K562 (cell line): Measurements from ENCODE around the gene SOS1. TPM values are rescaled to one million over a fixed set of nuclear protein-coding genes. Genes with fewer than 3 reads are reported as not detected.

Experiments used
- ATAC-seq: fragments of 200-7000 bp; cut with Tn5 transposase; 3 replicates; pipeline ENCODE4 v1.9.1; 2020; ENCODE audit warnings: moderate library complexity
- BruUV-seq: library from RNA; stranded (reverse); fragments of 400-500 nt; replicated peaks from 2 replicates; lab custom pipeline; 2021; lab: Mats Ljungman, UMichigan
- CTCF ChIA-PET: fragments of 300-600 bp; formaldehyde crosslinking; extraction: SDS; loops from one replicate; lab custom pipeline; 2021; ENCODE audit warnings: low intra/inter-chr PET ratio; lab: Yijun Ruan, JAX
- POLR2A ChIA-PET: fragments of 300-600, 350-650 bp; sonication (Branson Sonifier 250); formaldehyde crosslinking; extraction: SDS; loops from one replicate; lab custom pipeline; 2021; ENCODE audit warnings: antibody characterized with exemption, inconsistent platforms; lab: Yijun Ruan, JAX
- DNase-seq, 4 experiments: peaks; one replicate each; pipeline versions ENCODE4 v3.0.0 to v3.0.0-alpha.2; 2011 to 2018; ENCODE audit warnings: low spot score in 3 of 4, mixed read lengths in 3 of 4; ENCODE audit errors: extremely low read depth in 1 of 4
- FAIRE-seq: peaks from 2 replicates; lab custom pipeline; 2011; peaks lifted over from hg19 to GRCh38; lab: Jason Lieb, UNC
- H2AFZ ChIP-seq: 2 replicates; pipeline ENCODE4 v1.6.0; 2011; ENCODE audit warnings: low read depth, low read length, control low read depth, inconsistent platforms
- H3K27ac ChIP-seq: fragments of 200-600 bp; 3 replicates; pipeline ENCODE4 v1.8.0; 2011; ENCODE audit warnings: low read depth, mild to moderate bottlenecking, control low read depth, inconsistent platforms, low read length, moderate library complexity, mixed read lengths; ENCODE audit errors: extremely low read depth
- H3K27me3 ChIP-seq, 2 experiments: fragments of 300-600 bp in 1 of 2; 2 replicates in 1 of 2; 3 replicates in 1 of 2; pipeline versions ENCODE4 v1.6.0 to v1.8.0; 2011; ENCODE audit warnings: inconsistent platforms in 2 of 2, low read length in 2 of 2, mild to moderate bottlenecking in 1 of 2, mixed read lengths in 1 of 2, moderate library complexity in 1 of 2; ENCODE audit not compliant: control insufficient read depth in 2 of 2, insufficient read depth in 2 of 2
- H3K36me3 ChIP-seq: fragments of 300-600 bp; 3 replicates; pipeline ENCODE4 v1.8.0; 2011; ENCODE audit warnings: mild to moderate bottlenecking, low read length, inconsistent platforms; ENCODE audit not compliant: control insufficient read depth, insufficient read depth
- H3K4me1 ChIP-seq, 2 experiments: fragments of 200-600 bp in 1 of 2; replicated peaks in 1 of 2; 2 replicates in 1 of 2; 3 replicates in 1 of 2; pipeline versions ENCODE4 v1.5.1 to v1.8.0; 2011; ENCODE audit warnings: inconsistent platforms in 2 of 2, low read length in 2 of 2, mild to moderate bottlenecking in 1 of 2, mixed read lengths in 1 of 2, moderate library complexity in 1 of 2; ENCODE audit not compliant: control insufficient read depth in 2 of 2, insufficient read depth in 2 of 2
- H3K4me2 ChIP-seq: 2 replicates; pipeline ENCODE4 v1.6.1; 2011; ENCODE audit warnings: low read length, control low read depth, inconsistent platforms, mixed read lengths; ENCODE audit not compliant: insufficient read depth
- H3K4me3 ChIP-seq: fragments of 200-600 bp; sonication (generic), shearing (Covaris generic); 2 replicates; pipeline ENCODE4 v1.5.1; 2016; ENCODE audit warnings: control low read depth, inconsistent platforms
- H3K79me2 ChIP-seq: fragments of 200-600 bp; 3 replicates; pipeline ENCODE4 v1.8.0; 2011; ENCODE audit warnings: low read length, inconsistent platforms; ENCODE audit not compliant: control insufficient read depth, insufficient read depth
- H3K9ac ChIP-seq, 2 experiments: 2 replicates each; pipeline versions ENCODE4 v1.6.0 to v1.6.1; 2011; ENCODE audit warnings: low read depth in 2 of 2, low read length in 2 of 2, control low read depth in 1 of 2, inconsistent platforms in 1 of 2, mild to moderate bottlenecking in 1 of 2, mixed read lengths in 1 of 2; ENCODE audit not compliant: insufficient read depth in 1 of 2
- H3K9me1 ChIP-seq: one replicate; pipeline ENCODE4 v1.6.0; 2011; ENCODE audit warnings: inconsistent platforms, mild to moderate bottlenecking, low read length, moderate library complexity; ENCODE audit not compliant: control insufficient read depth, insufficient read depth
- H3K9me3 ChIP-seq: replicated peaks from 2 replicates; pipeline ENCODE4 v1.5.1; 2011; ENCODE audit warnings: low read depth, low read length, inconsistent platforms; ENCODE audit not compliant: control insufficient read depth, insufficient read depth
- H4K20me1 ChIP-seq: replicated peaks from 2 replicates; pipeline ENCODE4 v1.6.1; 2011; ENCODE audit warnings: low read length, inconsistent platforms, mixed read lengths; ENCODE audit not compliant: control insufficient read depth, insufficient read depth
- CC2D1A ChIP-seq: fragments of 450-650 bp; IDR thresholded peaks from 2 replicates; pipeline ENCODE4 v1.6.1; 2017; ENCODE audit warnings: mild to moderate bottlenecking
- CREB5 ChIP-seq: fragments of 250-450 bp; sonication (Bioruptor Pico); IDR thresholded peaks from 2 replicates; pipeline ENCODE4 v1.5.0; 2020; ENCODE audit warnings: mild to moderate bottlenecking
- LCOR ChIP-seq: sonication (generic); formaldehyde crosslinking; IDR thresholded peaks from 2 replicates; pipeline ENCODE4 v1.8.0; 2022; ENCODE audit warnings: mild to moderate bottlenecking, missing genetic modification reagents
- NFIC ChIP-seq: fragments of 450-650 bp; IDR thresholded peaks from 2 replicates; pipeline ENCODE4 v1.6.1; 2017; ENCODE audit warnings: mild to moderate bottlenecking, inconsistent platforms
- SMARCA4 ChIP-seq: fragments of 450-650 bp; IDR thresholded peaks from 2 replicates; pipeline ENCODE4 v1.6.1; 2016
- SREBF1 ChIP-seq: fragments of 150-350 bp; IDR thresholded peaks from 2 replicates; pipeline ENCODE4 v1.6.1; 2014; ENCODE audit warnings: antibody characterized with exemption, low read depth, low read length, borderline replicate concordance
- SUPT5H ChIP-seq: fragments of 450-650 bp; IDR thresholded peaks from 2 replicates; pipeline ENCODE4 v1.6.1; 2016
- TARDBP ChIP-seq: fragments of 450-650 bp; IDR thresholded peaks from 2 replicates; pipeline ENCODE4 v1.6.1; 2016
- UBTF ChIP-seq, 2 experiments: IDR thresholded peaks; 2 replicates each; pipeline ENCODE4 v1.6.1; 2012; ENCODE audit warnings: improper control_type of control experiment in 2 of 2, low read depth in 2 of 2, low read length in 2 of 2, borderline replicate concordance in 1 of 2
- WGBS: fragments of 100-300 bp; shearing (Covaris generic); methylation state at CpG from one replicate; pipeline ENCODE4 v1.1.6; 2016; ENCODE audit warnings: low coverage, mixed read lengths; ENCODE audit not compliant: insufficient coverage; ENCODE audit errors: missing lambda C conversion rate; 5-methylcytosine and 5-hydroxymethylcytosine counted together
- in situ Hi-C: fragments of 300-500 bp; cut with MboI; formaldehyde crosslinking; loops from 4 replicates; pipeline ENCODE4 v1.15.0; 2018; ENCODE audit warnings: inconsistent platforms, mixed read lengths
- intact Hi-C: fragments of 100-400 bp; cut with micrococcal nuclease; formaldehyde crosslinking; loops from 2 replicates; pipeline ENCODE4 v1.14.2; 2022
- polyA plus RNA-seq, 8 experiments: library from polyadenylated mRNA; depleted of rRNA in 4 of 8; stranded (reverse) in 5 of 8; unstranded in 3 of 8; fragments of >200 nt; fragmentation: Nextera tagmentation in 2 of 8; fragmentation: Illumina TruSeq in 1 of 8; extraction: Ambion mirVana in 2 of 8; extraction: Trizol in 1 of 8; gene quantifications; 2 replicates each; pipeline versions ENCODE4 v1.2.1 to v1.2.3, GENCODE V29; 2011 to 2014; ENCODE audit warnings: inconsistent platforms in 1 of 8, missing spikeins in 1 of 8
- total RNA-seq, 7 experiments: library from RNA; depleted of rRNA in 6 of 7; stranded (reverse); fragments of >200 nt in 6 of 7; fragmentation: Illumina TruSeq in 2 of 7; extraction: Trizol in 2 of 7; gene quantifications; 2 replicates each; pipeline versions ENCODE4 v1.2.1 to v1.2.3, GENCODE V29; 2011 to 2021; ENCODE audit warnings: low replicate concordance in 1 of 7
- TF ChIP-seq, protein P1 (sequence below): fragments of 450-650 bp; IDR thresholded peaks from 2 replicates; pipeline ENCODE4 v1.6.1; 2017; ENCODE audit warnings: mild to moderate bottlenecking, moderate library complexity
- TF ChIP-seq, protein P2 (sequence below): fragments of 250-450 bp; sonication (Bioruptor Pico); IDR thresholded peaks from 2 replicates; pipeline ENCODE4 v1.4.0; 2020

SOS1 gene
- total and polyA plus RNA-seq, 9 of the 15 experiments (the other 6 are each of a cell fraction or from before 2014, with no cell fraction given) = 2.5 to 27.1 (median 16.3) TPM

GRCh38 chr2:38937548-38937947 is 183.3 kb downstream of the SOS1 start:
- DNase-seq (no peak), FAIRE-seq (no peak), ATAC-seq (peak; percentile 64)
- Histone ChIP-seq H3K27me3 (peaks cover 3 to 4% of the 10 kb centered on the region in 2 experiments; a peak in 2 of 5 replicates), H3K36me3 (no peaks in the 10 kb centered on the region), H4K20me1 (no peaks in the 10 kb centered on the region), H3K9ac (no peak overlapping the region), H3K4me3 (no peak overlapping the region), H3K27ac (no peak overlapping the region), H3K4me1 (no peaks in the 10 kb centered on the region), H3K4me2 (no peak overlapping the region), H3K9me3 (no peaks in the 10 kb centered on the region), H3K79me2 (no peaks in the 10 kb centered on the region), H2AFZ (peak overlapping the region; percentile 63), H3K9me1 (no peaks in the 10 kb centered on the region)
- intact Hi-C loops = no loop called here
- WGBS = 19% methylated on average over 3 of the region's 3 CpGs
- ChIA-PET CTCF (no interaction called here), POLR2A (no interaction called here)
- in situ Hi-C loops = loop anchor here (25.0 kb wide), 1 partner anchor 300 kb away; the partner anchor contains the start of gene CDKL4
- BruUV-seq = no TSS peak
- no peak for TF ChIP-seq LCOR (CRISPR knock-in tag)
- TF ChIP-seq TARDBP = no peak
- TF ChIP-seq NFIC = no peak
- TF ChIP-seq, protein P1, sequence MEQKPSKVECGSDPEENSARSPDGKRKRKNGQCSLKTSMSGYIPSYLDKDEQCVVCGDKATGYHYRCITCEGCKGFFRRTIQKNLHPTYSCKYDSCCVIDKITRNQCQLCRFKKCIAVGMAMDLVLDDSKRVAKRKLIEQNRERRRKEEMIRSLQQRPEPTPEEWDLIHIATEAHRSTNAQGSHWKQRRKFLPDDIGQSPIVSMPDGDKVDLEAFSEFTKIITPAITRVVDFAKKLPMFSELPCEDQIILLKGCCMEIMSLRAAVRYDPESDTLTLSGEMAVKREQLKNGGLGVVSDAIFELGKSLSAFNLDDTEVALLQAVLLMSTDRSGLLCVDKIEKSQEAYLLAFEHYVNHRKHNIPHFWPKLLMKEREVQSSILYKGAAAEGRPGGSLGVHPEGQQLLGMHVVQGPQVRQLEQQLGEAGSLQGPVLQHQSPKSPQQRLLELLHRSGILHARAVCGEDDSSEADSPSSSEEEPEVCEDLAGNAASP = no peak
- no peak for TF ChIP-seq CREB5 (CRISPR knock-in tag)
- no peak for TF ChIP-seq SUPT5H
- TF ChIP-seq, protein P2, sequence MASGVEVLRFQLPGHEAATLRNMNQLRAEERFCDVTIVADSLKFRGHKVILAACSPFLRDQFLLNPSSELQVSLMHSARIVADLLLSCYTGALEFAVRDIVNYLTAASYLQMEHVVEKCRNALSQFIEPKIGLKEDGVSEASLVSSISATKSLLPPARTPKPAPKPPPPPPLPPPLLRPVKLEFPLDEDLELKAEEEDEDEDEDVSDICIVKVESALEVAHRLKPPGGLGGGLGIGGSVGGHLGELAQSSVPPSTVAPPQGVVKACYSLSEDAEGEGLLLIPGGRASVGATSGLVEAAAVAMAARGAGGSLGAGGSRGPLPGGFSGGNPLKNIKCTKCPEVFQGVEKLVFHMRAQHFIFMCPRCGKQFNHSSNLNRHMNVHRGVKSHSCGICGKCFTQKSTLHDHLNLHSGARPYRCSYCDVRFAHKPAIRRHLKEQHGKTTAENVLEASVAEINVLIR (CRISPR knock-in tag) = no peak
- TF ChIP-seq CC2D1A = no peak
- no peak for TF ChIP-seq UBTF (IDR thresholded peaks at IDR 0.05; ENCODE audit: borderline replicate concordance in 1 of 2, low read depth in 2 of 2, low read length in 2 of 2)
- no peak for TF ChIP-seq SMARCA4
- TF ChIP-seq SREBF1 = no peak
